AG04450 (cell line): ENCODE results near the gene PPP1R16B. TPM values are rescaled to one million over a fixed set of nuclear protein-coding genes. Genes with fewer than 3 reads are reported as not detected.

Source experiments
- CTCF ChIA-PET: fragments of 300-600, 350-600 bp; formaldehyde crosslinking; extraction: SDS; loops from one replicate; lab custom pipeline; 2022; ENCODE audit warnings: antibody characterized with exemption, inconsistent platforms; lab: Charles Lee
- POLR2A ChIA-PET: fragments of 350-600 bp; formaldehyde crosslinking; extraction: SDS; loops from one replicate; lab custom pipeline; 2021; ENCODE audit warnings: antibody characterized with exemption, inconsistent platforms; lab: Yijun Ruan, JAX
- DNase-seq: peaks from one replicate; pipeline ENCODE4 v3.0.0-alpha.2; 2011; ENCODE audit warnings: low read depth, low spot score
- H3K27ac ChIP-seq: one replicate; pipeline ENCODE4 v1.5.1; 2012; ENCODE audit warnings: low read depth, low read length, control low read depth
- H3K27me3 ChIP-seq: one replicate; pipeline ENCODE4 v1.6.0; 2012; ENCODE audit warnings: low read length; ENCODE audit not compliant: control insufficient read depth, insufficient read depth
- H3K4me3 ChIP-seq: 2 replicates; pipeline ENCODE4 v1.5.1; 2011; ENCODE audit warnings: mild to moderate bottlenecking, low read depth, low read length, control low read depth
- H3K9me3 ChIP-seq: 2 replicates; pipeline ENCODE4 v1.5.1; 2012; ENCODE audit warnings: low read length; ENCODE audit not compliant: control insufficient read depth, insufficient read depth
- CTCF ChIP-seq: IDR thresholded peaks from 2 replicates; pipeline ENCODE4 v1.5.1; 2011; ENCODE audit warnings: low read depth, low read length, control low read depth, inconsistent platforms
- polyA plus RNA-seq: library from polyadenylated mRNA; depleted of rRNA; stranded (reverse); fragments of >200 nt; gene quantifications from 2 replicates; pipeline ENCODE4 v1.2.3, GENCODE V29; 2011

Gene PPP1R16B
- polyA plus RNA-seq, 1 experiment, result not detected

DNA sequence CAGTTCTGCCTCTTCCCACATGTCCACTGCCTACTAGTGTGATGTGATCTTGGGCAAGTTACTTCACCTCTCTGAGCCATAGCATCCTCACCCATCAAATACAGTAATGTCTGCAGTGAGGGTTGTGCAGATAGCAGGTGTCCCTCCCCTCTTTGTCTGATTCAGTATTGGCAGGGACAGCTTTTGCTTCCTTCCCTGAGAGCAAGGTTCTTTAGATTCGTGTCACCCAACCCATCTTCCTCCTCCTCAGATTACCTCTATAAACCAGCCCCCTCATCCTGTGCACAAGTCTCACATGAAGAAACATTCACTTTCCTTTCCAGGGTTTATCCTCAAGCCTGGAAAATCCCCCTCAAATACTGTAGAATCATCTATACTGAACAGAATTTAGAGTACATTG, 41.9 kb upstream of the PPP1R16B start:
- Histone ChIP-seq H3K9me3 (no peaks in the 10 kb centered on the region), H3K27me3 (no peaks in the 10 kb centered on the region), H3K4me3 (no peak overlapping the region), H3K27ac (no peak overlapping the region)
- ChIA-PET POLR2A (no interaction called here), CTCF (interaction anchor here (0.8 to 1.0 kb wide), 2 partner anchors 11 to 13 kb away, joined by 3 read pairs; no protein-coding TSS in a partner anchor)
- TF ChIP-seq CTCF, result no peak
- no peak for DNase-seq

DNA sequence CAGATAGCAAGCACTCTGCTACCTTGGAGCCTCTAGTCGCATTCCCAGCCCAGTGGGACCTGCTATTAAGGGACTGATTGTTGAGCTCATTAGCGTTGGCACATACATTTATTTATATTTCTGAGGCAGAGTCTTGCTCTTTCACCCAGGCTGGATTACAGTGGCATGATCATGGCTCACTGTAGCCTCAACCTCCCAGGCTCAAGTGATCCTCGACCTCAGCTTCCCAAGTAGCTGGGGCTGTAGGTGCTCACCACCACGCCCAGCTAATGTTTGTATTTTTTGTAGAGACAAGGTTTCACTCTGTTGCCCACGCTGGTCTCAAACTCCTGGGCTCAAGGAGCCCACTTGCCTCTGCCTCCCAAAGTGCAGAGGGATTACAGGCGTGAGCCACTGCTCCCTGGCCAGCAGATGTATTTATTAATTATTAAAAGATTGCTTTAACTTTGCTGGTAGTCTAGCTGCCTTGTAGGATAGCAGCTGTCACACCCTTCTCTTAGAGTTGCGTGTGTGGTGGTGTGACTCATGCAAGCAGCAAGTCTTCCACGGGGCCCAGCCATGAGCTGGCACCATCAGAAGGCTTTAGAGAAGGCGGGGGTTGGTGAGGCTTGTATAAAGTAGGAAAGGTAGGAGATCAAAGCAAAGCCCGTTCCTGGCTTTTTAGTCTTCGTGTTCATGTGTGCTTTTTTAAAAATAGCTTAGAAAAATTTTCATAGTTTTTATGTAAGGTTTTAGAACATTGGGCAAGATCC, 40.8 kb upstream of the PPP1R16B start:
- no peaks in the 10 kb centered on the region for H3K27me3 ChIP-seq
- POLR2A ChIA-PET, result no interaction called here
- TF ChIP-seq CTCF, result no peak
- no peaks in the 10 kb centered on the region for H3K9me3 ChIP-seq
- H3K4me3 ChIP-seq, result no peak overlapping the region
- CTCF ChIA-PET, result interaction anchor here (0.8 to 3.7 kb wide), 3 partner anchors 10 to 13 kb away, joined by 3 to 15 read pairs (median 4); no protein-coding TSS in a partner anchor
- peak overlapping the region; percentile 31 for H3K27ac ChIP-seq
- peak; percentile 58 for DNase-seq

GRCh38 chr20:38766071-38766470, 39.4 kb upstream of the PPP1R16B start:
- Histone ChIP-seq H3K4me3 (no peak overlapping the region), H3K9me3 (no peaks in the 10 kb centered on the region), H3K27ac (no peak overlapping the region), H3K27me3 (no peaks in the 10 kb centered on the region)
- CTCF ChIA-PET, result interaction anchor here (1.2 to 3.7 kb wide), 2 partner anchors 14 to 35 kb away, joined by 3 to 15 read pairs; no protein-coding TSS in a partner anchor
- no peak for TF ChIP-seq CTCF
- DNase-seq, result no peak
- POLR2A ChIA-PET, result no interaction called here

GRCh38 chr20:38769376-38770295, 35.9 kb upstream of the PPP1R16B start:
- DNase-seq, result no peak
- no peaks in the 10 kb centered on the region for H3K9me3 ChIP-seq
- ChIA-PET CTCF (no interaction called here), POLR2A (no interaction called here)
- H3K4me3 ChIP-seq, result no peak overlapping the region
- no peaks in the 10 kb centered on the region for H3K27me3 ChIP-seq
- TF ChIP-seq CTCF, result no peak
- H3K27ac ChIP-seq, result no peak overlapping the region
